ENCODE data around the gene IGSF6. TPM values are rescaled to one million over a fixed set of nuclear protein-coding genes. Genes with fewer than 3 reads are reported as not detected.

Gene IGSF6
- total and polyA plus RNA-seq, 9 donors = 2.3 to 3.7 (median 2.9) TPM

DNA sequence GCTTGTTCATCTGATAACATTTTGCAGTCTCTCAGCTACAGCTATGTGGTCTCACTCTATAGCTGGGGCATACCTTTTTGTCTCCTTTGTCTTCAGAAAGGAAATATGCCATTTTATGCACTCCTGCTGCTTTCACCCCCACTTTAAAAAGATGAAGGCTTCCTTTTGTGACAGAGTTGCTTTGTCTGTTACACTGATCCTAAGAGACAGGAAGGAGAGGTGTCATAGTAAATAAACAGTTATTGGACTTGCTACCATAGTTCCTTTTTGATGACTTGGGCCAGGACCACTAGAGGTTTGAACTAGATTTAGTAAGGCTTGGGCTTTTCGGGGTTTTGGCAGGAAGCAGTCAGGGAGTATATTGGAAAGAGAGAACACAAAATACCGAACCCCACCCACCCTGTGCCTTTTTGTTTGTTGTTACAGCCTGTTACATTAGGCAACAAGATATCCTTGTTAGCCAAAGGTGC lies 54.8 kb downstream of the IGSF6 start:
- peaks cover 4% of the 10 kb centered on the region for H3K4me1 ChIP-seq (ENCODE audit: control insufficient read depth, insufficient read depth, low read length)
- no peak for DNase-seq
- no peaks in the 10 kb centered on the region for H3K36me3 ChIP-seq (ENCODE audit: control insufficient read depth, insufficient read depth, low read length)
- WGBS (ENCODE audit: insufficient coverage) = 79% methylated on average over 2 of the region's 2 CpGs
- H3K27me3 ChIP-seq (ENCODE audit: control insufficient read depth, insufficient read depth, low read length) = no peaks in the 10 kb centered on the region
- no peaks in the 10 kb centered on the region for H3K9me3 ChIP-seq (replicated peaks; ENCODE audit: control insufficient read depth, low read depth, low read length)
- H3K4me3 ChIP-seq (ENCODE audit: low read length) = no peak overlapping the region
- H3K27ac ChIP-seq (ENCODE audit: low read length) = no peak overlapping the region

GRCh38 chr16:21593530-21594289 lies 58.7 kb downstream of the IGSF6 start:
- H3K36me3 ChIP-seq (ENCODE audit: control insufficient read depth, insufficient read depth, low read length) = no peaks in the 10 kb centered on the region
- WGBS (ENCODE audit: insufficient coverage) = no CpG with 5 or more reads among the region's 7 CpGs
- no peaks in the 10 kb centered on the region for H3K9me3 ChIP-seq (replicated peaks; ENCODE audit: control insufficient read depth, low read depth, low read length)
- no peak overlapping the region for H3K4me3 ChIP-seq (ENCODE audit: low read length)
- no peaks in the 10 kb centered on the region for H3K27me3 ChIP-seq (ENCODE audit: control insufficient read depth, insufficient read depth, low read length)
- no peak for DNase-seq
- peaks cover 5% of the 10 kb centered on the region for H3K4me1 ChIP-seq (ENCODE audit: control insufficient read depth, insufficient read depth, low read length)
- H3K27ac ChIP-seq (ENCODE audit: low read length) = no peak overlapping the region

DNA sequence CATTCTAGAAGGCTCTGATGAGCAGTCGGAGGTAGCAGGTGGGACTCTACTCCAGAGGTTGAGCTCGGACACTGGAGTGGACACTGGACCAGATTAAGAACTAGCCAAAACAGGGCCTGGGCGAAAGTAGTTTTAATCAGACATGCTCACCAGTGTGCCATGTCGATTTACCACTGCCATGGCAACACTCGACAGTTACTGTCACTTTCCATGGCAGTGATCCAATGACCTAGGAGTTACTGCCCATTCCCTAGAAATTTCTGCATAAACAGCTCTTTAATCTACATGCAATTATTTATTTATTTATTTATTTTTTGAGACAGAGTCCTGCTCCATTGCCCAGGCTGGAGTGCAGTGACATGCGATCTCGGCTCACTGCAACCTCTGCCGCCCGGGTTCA lies 60.2 kb downstream of the IGSF6 start:
- Histone ChIP-seq H3K27ac (ENCODE audit: low read length) (no peak overlapping the region), H3K36me3 (ENCODE audit: control insufficient read depth, insufficient read depth, low read length) (no peaks in the 10 kb centered on the region), H3K4me1 (ENCODE audit: control insufficient read depth, insufficient read depth, low read length) (peaks cover 2% of the 10 kb centered on the region), H3K27me3 (ENCODE audit: control insufficient read depth, insufficient read depth, low read length) (no peaks in the 10 kb centered on the region), H3K4me3 (ENCODE audit: low read length) (no peak overlapping the region), H3K9me3 (replicated peaks; ENCODE audit: control insufficient read depth, low read depth, low read length) (no peaks in the 10 kb centered on the region)
- WGBS (ENCODE audit: insufficient coverage) = 89% methylated on average over 9 of the region's 9 CpGs
- no peak for DNase-seq

DNA sequence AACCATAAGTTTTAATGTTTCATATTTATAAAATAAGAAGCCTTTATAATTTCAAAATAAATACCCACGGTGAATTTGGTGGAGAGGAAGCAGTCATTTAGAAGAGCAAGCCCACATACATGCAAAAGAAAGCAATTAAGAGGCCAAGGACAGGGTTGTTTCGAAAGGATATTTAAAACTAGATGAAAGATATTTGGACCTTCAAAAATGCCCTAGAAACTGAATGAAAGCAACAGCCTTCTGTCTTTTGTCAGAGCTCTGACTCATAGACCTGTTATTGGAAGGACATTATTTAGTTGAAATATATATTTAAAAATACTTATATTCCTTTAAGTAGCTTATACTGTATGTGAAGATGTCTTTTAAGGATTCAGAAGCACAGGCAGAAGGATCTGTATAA lies 61.6 kb downstream of the IGSF6 start:
- H3K27ac ChIP-seq (ENCODE audit: low read length) = no peak overlapping the region
- no peak overlapping the region for H3K4me3 ChIP-seq (ENCODE audit: low read length)
- no CpG with 5 or more reads among the region's 2 CpGs for WGBS (ENCODE audit: insufficient coverage)
- no peak for DNase-seq
- H3K27me3 ChIP-seq (ENCODE audit: control insufficient read depth, insufficient read depth, low read length) = no peaks in the 10 kb centered on the region
- H3K4me1 ChIP-seq (ENCODE audit: control insufficient read depth, insufficient read depth, low read length) = peaks cover 2% of the 10 kb centered on the region
- no peaks in the 10 kb centered on the region for H3K36me3 ChIP-seq (ENCODE audit: control insufficient read depth, insufficient read depth, low read length)
- H3K9me3 ChIP-seq (replicated peaks; ENCODE audit: control insufficient read depth, low read depth, low read length) = no peaks in the 10 kb centered on the region

- Histone ChIP-seq H3K4me1 (ENCODE audit: control insufficient read depth, insufficient read depth, low read length) (peaks cover 2% of the 10 kb centered on the region), H3K9me3 (replicated peaks; ENCODE audit: control insufficient read depth, low read depth, low read length) (no peaks in the 10 kb centered on the region), H3K27me3 (ENCODE audit: control insufficient read depth, insufficient read depth, low read length) (no peaks in the 10 kb centered on the region), H3K4me3 (ENCODE audit: low read length) (no peak overlapping the region), H3K27ac (ENCODE audit: low read length) (no peak overlapping the region), H3K36me3 (ENCODE audit: control insufficient read depth, insufficient read depth, low read length) (no peaks in the 10 kb centered on the region)
- no peak for DNase-seq
- WGBS (ENCODE audit: insufficient coverage) = 71% methylated on average over 1 of the region's 2 CpGs
Observed at GRCh38 chr16:21590287-21590686, 62.1 kb downstream of the IGSF6 start.

DNA sequence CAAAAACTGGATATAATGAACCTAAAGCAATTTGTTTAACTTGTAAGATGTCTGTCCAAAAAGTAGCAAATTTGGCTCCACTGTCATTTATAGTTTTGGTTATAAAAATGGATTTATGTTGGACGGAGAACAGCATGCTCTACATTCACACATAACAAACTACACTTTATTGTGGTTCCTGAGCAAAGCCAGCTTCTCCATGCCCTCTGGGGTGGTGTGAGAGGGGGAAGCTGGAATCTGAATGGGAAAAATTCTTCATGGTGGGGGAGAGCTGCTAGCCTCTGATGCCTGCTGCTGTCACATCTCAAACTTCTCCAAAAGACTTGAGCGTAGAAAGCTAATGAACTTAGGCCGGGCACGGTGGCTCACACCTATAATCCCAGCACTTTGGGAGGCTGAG lies 62.9 kb downstream of the IGSF6 start:
- H3K4me3 ChIP-seq (ENCODE audit: low read length) = no peak overlapping the region
- H3K4me1 ChIP-seq (ENCODE audit: control insufficient read depth, insufficient read depth, low read length) = peaks cover 2% of the 10 kb centered on the region
- H3K36me3 ChIP-seq (ENCODE audit: control insufficient read depth, insufficient read depth, low read length) = no peaks in the 10 kb centered on the region
- H3K9me3 ChIP-seq (replicated peaks; ENCODE audit: control insufficient read depth, low read depth, low read length) = no peaks in the 10 kb centered on the region
- DNase-seq = no peak
- no peak overlapping the region for H3K27ac ChIP-seq (ENCODE audit: low read length)
- no CpG with 5 or more reads among the region's 4 CpGs for WGBS (ENCODE audit: insufficient coverage)
- H3K27me3 ChIP-seq (ENCODE audit: control insufficient read depth, insufficient read depth, low read length) = no peaks in the 10 kb centered on the region

Other genes starting within 250 kb of the IGSF6 start
- gene METTL9, start 53.0 kb downstream of the IGSF6 start, total RNA-seq = 126 TPM
- gene METTL9, start 53.0 kb downstream of the IGSF6 start, polyA plus RNA-seq (ENCODE audit: insufficient read depth in 1 of 8, insufficient read length in 8 of 8, low replicate concordance in 1 of 8) = 100 to 1,000 TPM in 3 of 8 donors, 10 to 100 TPM in 5; 89.6 to 122 (median 96.4) TPM
- gene OTOA, start 11.4 kb upstream of the IGSF6 start, total RNA-seq = 0.13 TPM
- under 1 TPM in 7 of 8 donors, not detected in 1; 0.05 to 0.18 (median 0.07) TPM for gene OTOA, start 11.4 kb upstream of the IGSF6 start, polyA plus RNA-seq (ENCODE audit: insufficient read depth in 1 of 8, insufficient read length in 8 of 8, low replicate concordance in 1 of 8)
- 33.1 TPM for gene NPIPB4, start 205.1 kb upstream of the IGSF6 start, total RNA-seq
- 100 to 1,000 TPM in 2 of 8 donors, 10 to 100 TPM in 6; 16.2 to 116 (median 47.9) TPM for gene NPIPB4, start 205.1 kb upstream of the IGSF6 start, polyA plus RNA-seq (ENCODE audit: insufficient read depth in 1 of 8, insufficient read length in 8 of 8, low replicate concordance in 1 of 8)

Data from muscle of leg (tissue), 11 donors.